H1 (cell line): ENCODE results near the gene SLX4.

ENCODE experiments used
- CREB1 ChIP-seq: IDR thresholded peaks from 2 replicates; pipeline ENCODE4 v1.6.1; 2012; ENCODE audit warnings: inconsistent platforms
- CTCF ChIP-seq, 3 experiments: IDR thresholded peaks; 1 replicate in 2 of 3; 2 replicates in 1 of 3; pipeline versions ENCODE4 v1.5.1 to v1.6.1; 2011; ENCODE audit warnings: low read length in 3 of 3, mild to moderate bottlenecking in 3 of 3, inconsistent platforms in 2 of 3, low read depth in 1 of 3, moderate library complexity in 1 of 3; ENCODE audit not compliant: insufficient read depth in 1 of 3; ENCODE audit errors: control extremely low read depth in 1 of 3
- EP300 ChIP-seq, 2 experiments: IDR thresholded peaks; 1 replicate in 1 of 2; 2 replicates in 1 of 2; pipeline ENCODE4 v1.6.1; 2011 to 2012; ENCODE audit warnings: low read depth in 2 of 2, low read length in 2 of 2, mild to moderate bottlenecking in 2 of 2, borderline replicate concordance in 1 of 2, inconsistent platforms in 1 of 2, moderate library complexity in 1 of 2
- HDAC2 ChIP-seq, 2 experiments: fragments of 300-600 bp in 1 of 2; sonication (generic) in 1 of 2; IDR thresholded peaks; 2 replicates each; pipeline ENCODE4 v1.6.1; 2011 to 2012; ENCODE audit warnings: low read depth in 2 of 2, low read length in 2 of 2, mild to moderate bottlenecking in 2 of 2, moderate library complexity in 2 of 2, borderline replicate concordance in 1 of 2, inconsistent platforms in 1 of 2
- ZNF274 ChIP-seq: IDR thresholded peaks from 2 replicates; pipeline ENCODE4 v1.7.0; 2012; ENCODE audit warnings: low read length, borderline replicate concordance; ENCODE audit errors: extremely low read depth

GRCh38 chr16:3640207-3640606 lies 28.8 kb upstream of the SLX4 start:
- TF ChIP-seq CTCF (IDR thresholded peaks at IDR 0.05; ENCODE audit: control extremely low read depth in 1 of 3, insufficient read depth in 1 of 3, low read depth in 1 of 3, low read length in 3 of 3), result no peak
- TF ChIP-seq EP300 (IDR thresholded peaks at IDR 0.05; ENCODE audit: borderline replicate concordance in 1 of 2, low read depth in 2 of 2, low read length in 2 of 2), result no peak
- no peak for TF ChIP-seq ZNF274
- no peak for TF ChIP-seq HDAC2 (IDR thresholded peaks at IDR 0.05; ENCODE audit: borderline replicate concordance in 1 of 2, low read depth in 2 of 2, low read length in 2 of 2)
- no peak for TF ChIP-seq CREB1
